HG03139 (cell line): Measurements from ENCODE around the gene PFDN5.
"Not testable (repeated sequence)": the region's sequence is repeated elsewhere in the genome, so short reads cannot be mapped to it uniquely, and the experiment has no call there.

Experiments used
- ATAC-seq: cut with Tn5 transposase; IDR thresholded peaks from one replicate; pipeline ENCODE4 v1.9.1; 2021; ENCODE audit not compliant: unreplicated experiment

The PFDN5 gene

DNA sequence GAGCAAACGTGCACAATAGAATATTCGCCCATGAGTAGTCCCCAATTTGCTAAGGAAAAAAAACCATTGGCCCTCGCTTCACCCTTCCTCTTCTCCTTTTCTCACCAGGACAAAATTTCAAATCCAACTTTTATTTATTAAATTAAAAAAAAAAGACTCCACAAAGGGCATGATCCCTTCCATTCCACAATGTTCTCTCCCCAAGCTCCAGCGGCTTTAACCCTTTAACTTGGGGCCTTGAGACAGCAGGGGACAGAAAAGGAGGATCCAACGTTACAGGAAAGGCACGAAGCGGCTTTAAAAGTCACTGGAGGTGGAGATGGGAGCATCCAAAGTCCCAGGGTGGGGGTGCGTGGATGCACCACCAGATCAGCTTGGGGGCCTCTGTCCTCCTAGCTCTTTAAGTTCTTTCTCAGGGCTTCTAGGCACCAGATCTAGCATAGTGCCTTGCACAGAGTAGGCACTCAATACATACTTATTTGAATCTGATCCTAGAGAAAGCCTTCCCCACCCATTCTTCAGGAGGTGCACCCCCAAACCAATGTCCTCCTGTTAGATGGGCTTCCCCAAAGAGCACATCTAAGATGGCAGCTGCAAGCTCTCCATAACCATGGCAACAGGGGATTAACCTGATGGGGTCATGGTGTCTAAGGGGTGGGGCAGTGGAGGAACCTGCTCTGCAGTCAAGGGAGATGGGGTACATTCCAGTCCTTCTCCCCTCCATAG, 31.3 kb downstream of the PFDN5 start:
- no peak for ATAC-seq

DNA sequence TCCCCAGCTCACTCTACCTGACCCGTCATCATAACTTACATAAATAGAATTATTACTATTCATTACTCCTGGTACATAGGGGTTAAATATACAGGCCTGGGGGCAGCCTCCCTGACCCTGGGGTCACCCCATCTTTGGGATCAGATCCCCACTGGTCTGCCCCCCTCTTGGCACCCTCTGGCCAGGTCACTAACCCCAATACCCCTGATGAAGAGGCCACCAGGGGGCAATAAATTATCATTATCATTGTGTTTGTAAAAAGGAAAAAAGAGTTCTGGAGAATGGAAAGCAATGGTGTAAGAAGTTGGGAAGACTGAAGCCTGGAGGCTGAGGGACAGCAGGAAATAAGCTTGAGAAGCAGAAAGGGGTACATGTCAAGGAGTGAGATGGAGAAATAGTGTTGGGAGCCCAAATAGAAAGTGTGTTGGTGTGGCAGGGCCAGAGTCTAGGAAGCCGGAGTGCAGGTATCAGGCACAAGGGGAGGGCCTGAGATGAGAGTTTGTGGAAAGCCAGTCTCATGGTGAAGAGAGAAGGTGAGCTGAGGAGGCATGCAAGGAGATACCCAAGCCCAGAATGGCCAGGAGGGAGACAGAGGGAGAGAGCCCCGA, 32.2 kb downstream of the PFDN5 start:
- no peak for ATAC-seq

DNA sequence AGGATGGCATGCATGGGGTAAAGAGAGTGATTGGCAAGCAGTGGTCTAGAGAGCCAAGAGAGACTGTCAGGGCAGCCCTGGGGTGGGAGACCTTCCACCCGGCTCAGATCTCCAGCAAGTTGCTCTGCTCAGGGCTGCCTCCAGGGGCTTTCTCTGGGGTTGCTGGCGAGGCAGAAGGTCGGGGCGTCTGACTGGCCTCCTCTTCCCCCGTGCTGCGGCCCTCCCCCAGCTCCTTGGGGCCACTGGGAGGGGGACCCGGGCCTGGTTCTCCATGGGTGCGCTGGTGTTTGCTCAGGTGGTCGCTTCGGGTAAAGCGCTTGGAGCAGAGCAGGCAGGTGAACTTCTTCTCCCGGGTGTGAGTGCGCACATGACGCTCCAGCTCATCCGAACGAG, 32.7 kb downstream of the PFDN5 start:
- no peak for ATAC-seq

DNA sequence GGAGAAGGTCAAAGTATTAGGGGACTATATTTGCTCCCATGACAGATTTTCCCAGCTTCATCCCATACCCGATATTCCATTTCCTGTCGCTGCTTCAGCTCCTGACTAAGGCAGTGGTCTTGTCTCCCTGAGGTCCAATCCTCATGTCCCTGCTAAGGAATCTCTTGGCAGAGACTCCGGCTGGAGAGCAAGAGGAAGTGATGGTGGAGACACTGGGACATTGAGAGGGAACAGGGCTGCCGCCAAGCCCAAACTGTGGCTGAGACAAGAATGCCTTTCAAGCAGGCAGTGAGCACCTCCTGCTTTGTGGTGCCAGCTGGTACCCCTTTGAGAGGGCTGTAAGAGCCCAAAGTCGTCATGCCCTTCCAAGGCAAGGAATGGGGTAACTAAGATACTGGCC, 35.3 kb downstream of the PFDN5 start:
- no peak for ATAC-seq

DNA sequence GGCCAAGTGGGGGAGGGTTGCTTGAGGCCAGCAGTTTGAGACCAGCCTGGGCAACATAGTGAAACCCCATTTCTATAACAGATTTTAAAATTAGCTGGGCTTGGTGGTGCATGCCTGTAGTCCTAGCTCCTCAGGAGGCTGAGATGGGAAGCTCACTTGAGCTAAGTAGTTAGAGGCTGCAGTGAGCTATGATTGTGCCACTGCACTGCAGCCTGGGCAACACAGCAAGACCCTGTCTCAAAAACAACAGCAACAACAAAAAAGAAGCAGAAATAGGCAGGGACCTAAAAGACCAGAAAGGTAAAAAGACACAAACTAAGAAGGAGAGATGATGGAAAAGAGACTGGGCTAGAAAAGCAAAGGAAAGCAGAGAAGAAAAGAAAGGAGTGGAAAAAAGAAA, 37.0 kb downstream of the PFDN5 start:
- not testable (repeated sequence) for ATAC-seq

DNA sequence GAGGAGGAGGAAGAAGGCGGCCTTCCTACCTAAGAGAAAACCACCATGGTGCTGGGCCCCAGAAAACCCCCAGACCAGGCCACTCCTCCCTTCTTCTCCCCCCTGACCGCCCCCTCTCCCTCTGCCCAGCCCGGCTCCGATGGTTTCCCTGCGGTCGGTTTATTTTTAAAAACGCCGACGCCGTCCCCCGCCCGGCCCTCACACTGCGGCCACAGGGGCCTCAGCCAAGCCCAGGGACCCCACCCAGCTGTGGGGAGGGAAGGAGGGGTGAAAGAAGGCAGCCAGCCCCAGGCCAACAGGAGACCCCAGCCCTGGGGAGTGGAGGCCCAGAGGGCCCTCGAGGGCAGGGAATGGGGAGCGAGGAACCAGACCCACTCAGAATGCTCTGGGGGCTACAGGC, 37.4 kb downstream of the PFDN5 start:
- no peak for ATAC-seq

DNA sequence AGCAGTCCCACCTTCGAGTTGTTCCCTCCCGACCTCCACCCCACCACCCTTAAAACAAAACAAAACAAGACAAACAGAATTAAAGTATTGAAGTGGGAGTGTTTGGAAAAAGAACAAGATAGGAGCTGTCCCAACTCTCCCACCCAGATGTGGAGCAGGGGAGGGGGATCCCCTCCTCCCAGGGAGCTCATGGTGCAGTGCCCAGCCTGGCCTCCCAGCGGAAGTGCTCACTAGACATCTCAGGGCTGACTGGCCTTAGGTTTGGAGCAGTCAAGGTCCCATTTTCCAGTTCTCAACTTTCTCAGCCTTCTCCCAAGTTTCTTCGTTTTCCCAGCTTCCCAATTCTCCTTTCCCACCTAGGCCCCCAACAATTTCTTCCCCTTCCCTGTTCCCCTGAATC, 37.9 kb downstream of the PFDN5 start:
- no peak for ATAC-seq

DNA sequence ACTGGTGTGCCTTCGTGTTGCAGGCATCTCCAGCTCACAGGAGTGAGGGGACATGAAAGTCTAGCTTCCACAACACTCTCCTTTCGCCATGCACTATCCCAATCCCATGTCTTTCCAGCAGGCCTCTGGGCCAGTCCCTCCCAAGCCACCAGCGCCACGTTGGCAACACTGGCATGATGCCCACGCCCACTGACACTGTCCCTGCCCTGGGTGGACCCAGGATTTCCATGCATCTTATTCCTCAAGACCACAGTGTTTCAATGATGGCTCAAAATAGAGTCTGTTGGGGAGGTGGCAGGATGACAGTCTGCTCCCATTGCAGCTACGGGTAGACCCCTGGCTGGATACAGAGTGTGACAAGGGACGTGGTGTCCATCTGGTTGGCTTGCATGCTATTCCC, 38.5 kb downstream of the PFDN5 start:
- no peak for ATAC-seq

DNA sequence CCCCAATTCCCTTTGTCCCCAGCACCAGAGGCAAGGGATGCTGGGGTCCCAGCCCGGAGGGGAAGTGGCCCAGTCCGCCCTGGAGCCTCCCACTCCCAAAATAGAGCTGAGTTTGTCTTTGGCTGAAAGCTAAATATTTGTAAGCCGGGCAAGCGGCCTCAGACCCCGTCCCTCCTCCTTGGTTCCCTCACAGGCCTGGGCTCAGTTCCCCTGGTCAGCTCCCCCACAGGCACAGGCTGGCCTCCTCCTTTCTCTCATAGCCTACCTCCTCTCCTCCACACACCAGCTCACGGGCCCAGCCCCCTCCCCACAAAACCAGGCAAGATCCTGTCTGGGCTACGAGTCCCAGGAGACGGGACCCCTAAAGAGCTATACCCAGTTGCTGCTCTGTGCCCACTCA, 39.5 kb downstream of the PFDN5 start:
- ATAC-seq, result no peak

DNA sequence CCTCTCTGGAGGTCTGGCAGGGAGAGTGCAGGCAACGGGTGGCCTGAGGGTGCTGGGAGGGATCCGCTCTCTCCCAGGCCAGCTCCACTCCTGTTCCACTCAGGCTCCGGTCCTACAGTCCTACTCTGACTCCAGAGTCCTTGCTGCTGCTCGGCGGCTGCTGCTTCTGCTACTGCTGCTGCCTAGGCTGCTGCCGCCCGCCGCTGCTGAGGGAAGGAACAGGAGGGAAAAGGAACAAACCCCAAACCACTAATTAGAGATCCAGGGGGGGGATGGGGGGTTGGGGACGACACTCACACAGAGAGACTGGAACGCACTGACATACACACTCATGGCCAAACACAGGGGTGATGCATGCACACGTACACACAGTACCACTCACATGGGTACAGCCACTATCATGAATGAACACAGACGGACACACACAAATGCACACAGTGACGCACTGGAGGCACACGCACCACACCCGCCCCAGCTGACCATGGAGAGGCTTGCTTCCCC, 40.9 kb downstream of the PFDN5 start, which contains the start of gene SP7:
Gene SP7, minus strand, starts transcription at position 174 of the 501 bp plus-strand sequence. CDS start 708 bp downstream, outside the sequence.
- no peak for ATAC-seq

DNA sequence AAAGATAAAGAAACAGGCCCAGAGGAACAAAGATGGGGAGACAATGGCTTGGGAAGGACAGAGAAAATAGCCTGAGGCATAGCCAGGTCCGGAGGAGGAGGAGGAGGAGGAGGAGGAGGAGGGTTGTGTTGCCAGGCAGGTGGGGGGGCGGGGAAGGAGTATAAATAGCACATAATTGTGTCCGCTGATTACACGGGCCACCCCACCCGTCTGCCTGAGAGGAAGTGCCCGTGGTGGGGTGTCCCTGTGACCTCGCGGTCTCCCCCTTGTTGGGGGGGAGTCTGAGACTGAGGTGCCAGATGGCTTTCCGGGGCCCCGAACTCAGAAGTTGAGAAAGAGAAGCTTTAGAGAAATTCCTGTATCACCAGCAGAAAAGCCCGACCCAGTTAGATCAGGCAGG, 42.7 kb downstream of the PFDN5 start:
- no peak for ATAC-seq

DNA sequence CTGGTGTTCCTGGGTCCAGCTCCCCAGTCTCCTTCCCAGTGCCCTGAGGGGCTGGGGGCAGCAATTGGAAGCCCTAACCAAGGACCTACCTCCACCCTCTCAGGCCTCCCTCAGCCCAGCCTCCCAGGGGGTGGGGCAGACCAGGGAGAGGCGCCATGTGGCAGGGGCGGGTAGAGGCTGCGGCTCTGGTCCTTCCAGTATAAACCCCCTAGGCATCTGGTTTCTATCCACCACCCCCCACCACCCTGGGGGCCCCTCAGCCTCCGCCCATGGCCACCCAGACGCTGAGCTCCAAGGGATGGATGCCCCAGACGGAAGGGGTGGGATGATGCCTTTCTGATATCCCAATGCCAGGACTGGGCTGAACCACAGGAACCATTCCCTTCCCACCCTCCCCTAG, 43.6 kb downstream of the PFDN5 start:
- no peak for ATAC-seq

DNA sequence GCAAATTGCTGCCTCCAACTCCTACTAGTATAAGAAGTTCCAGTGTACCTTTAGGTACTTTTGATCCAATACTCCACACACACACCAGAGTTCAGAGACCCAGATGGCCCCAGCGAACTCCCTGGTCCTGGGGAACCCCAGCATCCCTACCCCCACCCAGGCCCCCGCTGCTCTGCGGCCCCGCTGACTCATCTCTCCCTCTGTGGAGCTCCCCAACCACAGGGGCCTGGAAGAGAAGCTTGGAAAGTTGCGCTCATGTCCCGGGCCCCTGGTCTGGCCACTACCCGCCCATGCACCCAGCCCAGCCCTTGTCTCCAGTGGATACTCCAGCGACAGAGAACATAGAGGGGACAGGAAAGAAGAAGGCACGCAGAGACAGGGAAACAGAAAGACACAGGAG, 45.1 kb downstream of the PFDN5 start:
- no peak for ATAC-seq

DNA sequence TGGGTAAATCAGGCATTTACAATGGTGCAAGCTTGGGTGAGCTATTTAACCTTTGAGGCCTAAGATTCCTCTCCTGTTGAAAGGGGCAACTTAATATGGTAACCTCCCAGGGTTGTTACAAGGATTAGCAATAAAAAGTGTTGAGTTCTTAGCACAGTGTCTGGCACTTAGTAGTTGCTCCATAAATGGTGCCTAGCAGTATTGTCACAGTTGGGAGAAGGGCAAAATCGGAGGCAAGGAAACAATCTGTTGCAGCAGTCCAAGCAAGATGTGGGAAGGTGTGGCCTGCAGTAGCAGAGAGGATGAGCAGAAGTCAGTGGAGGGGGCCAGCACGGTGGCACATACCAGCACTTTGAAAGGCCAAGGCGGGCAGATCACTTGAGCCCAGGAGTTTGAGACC, 48.1 kb downstream of the PFDN5 start:
- no peak for ATAC-seq

DNA sequence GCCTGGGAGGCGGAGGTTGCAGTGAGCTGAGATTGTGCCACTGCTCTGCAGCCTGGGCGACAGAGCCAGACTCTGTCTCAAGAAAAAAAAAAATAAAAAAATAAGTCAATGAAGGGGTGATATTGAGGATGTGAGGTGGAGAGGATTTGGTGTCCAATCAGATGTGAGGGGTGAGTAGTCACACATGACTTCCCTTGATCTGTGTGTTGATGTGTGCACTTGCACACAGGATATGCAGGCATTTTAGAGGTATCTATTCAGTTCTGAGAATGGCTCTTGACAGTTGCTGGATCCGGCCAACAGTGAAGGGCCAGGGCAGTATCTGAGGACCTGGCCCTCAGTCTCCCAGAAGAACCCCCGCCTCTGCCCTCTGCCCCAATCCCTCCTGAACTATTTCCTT, 48.6 kb downstream of the PFDN5 start:
- ATAC-seq, result no peak

DNA sequence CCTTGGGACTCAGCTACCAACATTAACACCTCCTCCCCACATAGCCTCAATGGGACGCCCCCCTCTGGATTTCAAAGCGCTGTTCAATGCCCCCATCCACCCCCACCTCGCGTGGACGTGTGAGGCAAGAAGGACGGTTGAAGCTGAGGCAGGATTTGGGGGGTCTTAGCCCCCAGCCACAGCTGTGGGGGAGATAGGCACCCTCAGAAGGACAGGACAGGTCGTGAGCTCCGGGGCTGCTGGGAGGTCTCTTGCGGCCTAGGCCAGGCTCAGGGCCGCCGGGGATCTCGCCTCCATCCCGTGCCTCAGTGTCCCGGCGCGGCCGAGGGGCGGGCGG, 49.1 kb downstream of the PFDN5 start:
- ATAC-seq, result no peak

DNA sequence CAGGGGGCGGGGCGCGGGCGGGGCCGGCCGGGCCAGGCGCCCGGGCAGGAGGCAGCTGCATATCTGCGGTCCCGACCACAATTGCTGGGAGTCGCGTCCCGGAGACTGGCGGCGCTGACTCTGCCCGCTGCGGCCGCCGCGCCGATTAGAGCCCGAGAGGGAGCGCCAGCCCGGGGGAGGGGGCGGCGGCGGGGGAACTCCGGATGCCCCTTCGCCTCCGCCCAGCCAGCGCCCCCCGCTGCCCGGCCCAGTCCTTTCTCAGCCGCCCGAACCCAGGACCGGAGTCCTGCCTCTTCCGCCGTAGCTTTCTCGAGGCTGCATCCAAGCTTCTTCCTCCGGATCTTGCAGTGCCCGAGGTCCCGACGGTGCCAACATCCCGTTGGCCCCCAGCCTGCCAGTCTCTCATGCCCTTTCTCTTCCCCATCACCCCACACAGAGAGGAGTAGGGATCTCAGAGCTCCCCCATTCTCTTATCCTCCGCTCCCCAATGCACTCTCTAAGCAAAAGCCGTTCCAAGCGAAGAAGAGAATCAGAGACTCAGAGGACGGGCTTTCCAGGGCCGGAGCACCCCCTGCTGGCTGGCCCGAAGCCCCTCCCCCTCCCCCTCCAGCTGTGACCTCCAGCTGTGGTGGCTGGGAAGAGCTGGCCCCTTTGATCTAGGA, 49.6 kb downstream of the PFDN5 start:
- no peak for ATAC-seq

DNA sequence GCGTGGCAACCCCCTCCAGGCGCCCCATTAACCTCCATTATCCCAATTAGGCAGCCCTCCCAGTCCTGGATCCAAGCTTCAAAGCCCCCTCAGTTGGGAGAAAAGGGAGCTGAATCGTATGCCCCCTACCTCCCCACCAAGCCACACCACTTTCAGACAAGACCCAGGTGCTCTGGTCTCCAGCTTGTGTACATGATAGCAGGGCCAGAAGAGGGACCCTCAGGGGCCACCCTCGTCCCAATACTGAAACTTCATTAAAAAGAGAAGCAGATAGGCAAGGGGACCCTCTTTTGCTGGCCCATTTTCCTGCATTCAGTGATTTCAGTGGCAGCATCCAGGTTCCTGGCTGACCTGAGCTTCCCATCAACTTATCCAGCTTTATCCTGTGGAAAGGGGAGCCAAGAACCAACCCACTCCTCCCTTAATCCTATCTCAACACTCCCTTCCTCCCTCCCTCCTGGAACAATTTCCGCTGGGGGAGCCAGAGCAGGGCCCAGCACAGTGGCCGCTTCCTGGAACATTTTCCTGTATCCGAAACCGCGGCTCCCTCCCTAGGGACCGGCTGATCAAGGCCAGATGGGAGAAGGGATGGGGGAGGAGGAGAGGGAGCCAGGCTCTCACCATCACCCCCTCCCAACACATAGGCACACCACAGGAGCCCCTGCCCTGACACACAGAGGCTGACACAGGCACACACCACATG, 50.3 kb downstream of the PFDN5 start:
- ATAC-seq, result no peak

DNA sequence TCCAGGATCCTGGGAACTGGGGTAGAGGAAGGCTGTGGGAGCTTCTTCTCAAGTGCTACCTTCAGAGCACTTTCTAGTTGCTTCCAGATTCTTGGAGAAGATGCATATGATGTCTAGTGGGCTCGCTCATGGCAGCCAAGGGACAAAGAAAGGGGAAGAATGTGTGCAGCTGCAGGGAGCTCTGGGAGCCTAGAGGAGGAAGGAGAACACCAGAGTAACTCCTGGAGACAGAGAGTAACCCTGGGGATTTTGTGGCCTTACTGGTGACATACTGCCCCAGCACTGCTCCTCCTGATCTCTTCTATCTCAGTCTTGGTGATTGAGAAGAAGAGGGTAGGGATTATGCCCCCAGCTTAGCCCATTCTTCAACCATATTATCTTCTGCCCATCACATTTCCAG, 51.1 kb downstream of the PFDN5 start:
- ATAC-seq, result no peak

DNA sequence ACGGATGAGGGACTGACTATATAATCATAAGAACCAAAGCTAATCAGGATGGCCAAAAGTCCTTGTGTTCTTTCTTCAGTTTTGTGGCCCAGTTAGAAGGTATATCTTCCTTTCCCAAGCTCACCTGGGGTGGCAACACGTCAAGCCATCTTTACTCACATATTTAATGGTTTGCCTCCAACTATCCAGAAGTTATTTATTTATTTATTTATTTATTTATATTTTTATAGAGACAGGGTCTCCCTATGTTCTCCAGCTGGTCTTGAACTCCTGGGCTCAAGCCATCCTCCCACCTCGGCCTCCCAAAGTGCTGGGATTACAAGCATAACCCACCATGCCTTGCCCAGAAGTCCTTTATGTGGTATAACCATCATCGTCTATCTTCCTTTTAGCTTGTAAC, 52.6 kb downstream of the PFDN5 start:
- no peak for ATAC-seq
